ENCODE results near the gene OR1E1.
"Not testable (repeated sequence)": the region's sequence is repeated elsewhere in the genome, so short reads cannot be mapped to it uniquely, and the experiment has no call there.

OR1E1 gene

GRCh38 chr17:3398310-3398709 is at the start of gene OR1E1:
TSS of gene OR1E1 (minus strand) at chr17:3398410. CDS start at chr17:3398410, 0 bp downstream.
- Mint-ChIP-seq H3K36me3 (no peaks in the 10 kb centered on the region), H3K27ac (no peak within 1 kb of the TSS), H3K9me3 (no peaks in the 10 kb centered on the region), H3K4me1 (no peaks in the 10 kb centered on the region), H3K27me3 (peaks cover 7% of the 10 kb centered on the region), H3K4me3 (no peak within 1 kb of the TSS)
- ATAC-seq (ENCODE audit: low read depth) (no peak), DNase-seq (ENCODE audit: low spot score in 2 of 2) (no peak)

- no peak for ATAC-seq (ENCODE audit: low read depth)
- no peak for DNase-seq (ENCODE audit: low spot score in 2 of 2)
- Mint-ChIP-seq H3K36me3 (no peaks in the 10 kb centered on the region), H3K27ac (no peak overlapping the region), H3K9me3 (no peaks in the 10 kb centered on the region), H3K4me3 (no peak overlapping the region), H3K4me1 (peaks cover under 1% of the 10 kb centered on the region), H3K27me3 (peaks cover 7% of the 10 kb centered on the region)
Measured at GRCh38 chr17:3447625-3448024, 49.4 kb upstream of the OR1E1 start.

GRCh38 chr17:3440451-3440850 is 42.2 kb upstream of the OR1E1 start:
- H3K9me3 Mint-ChIP-seq, result no peaks in the 10 kb centered on the region
- no peak for ATAC-seq (ENCODE audit: low read depth)
- H3K4me3 Mint-ChIP-seq, result no peak overlapping the region
- no peaks in the 10 kb centered on the region for H3K36me3 Mint-ChIP-seq
- H3K27me3 Mint-ChIP-seq, result peaks cover 6% of the 10 kb centered on the region
- peaks cover 4% of the 10 kb centered on the region for H3K4me1 Mint-ChIP-seq
- DNase-seq (ENCODE audit: low spot score in 2 of 2), result no peak
- H3K27ac Mint-ChIP-seq, result no peak overlapping the region

GRCh38 chr17:3438368-3438767 is 40.2 kb upstream of the OR1E1 start:
- Mint-ChIP-seq H3K36me3 (no peaks in the 10 kb centered on the region), H3K4me3 (no peak overlapping the region), H3K4me1 (peaks cover 5% of the 10 kb centered on the region), H3K27ac (no peak overlapping the region), H3K9me3 (no peaks in the 10 kb centered on the region), H3K27me3 (peaks cover 9% of the 10 kb centered on the region)
- ATAC-seq (ENCODE audit: low read depth) (no peak), DNase-seq (ENCODE audit: low spot score in 2 of 2) (no peak)

GRCh38 chr17:3433741-3434140 is 35.5 kb upstream of the OR1E1 start, which contains the start of gene OR1E2:
TSS of gene OR1E2 (minus strand) at chr17:3433841. CDS start at chr17:3433841, 0 bp downstream.
- DNase-seq (ENCODE audit: low spot score in 2 of 2) (no peak), ATAC-seq (ENCODE audit: low read depth) (no peak)
- H3K36me3 Mint-ChIP-seq, result no peaks in the 10 kb centered on the region
- no peak within 1 kb of the TSS for H3K27ac Mint-ChIP-seq
- peaks cover 7% of the 10 kb centered on the region for H3K9me3 Mint-ChIP-seq
- peaks cover 12% of the 10 kb centered on the region for H3K27me3 Mint-ChIP-seq
- H3K4me1 Mint-ChIP-seq, result peaks cover 5% of the 10 kb centered on the region
- H3K4me3 Mint-ChIP-seq, result no peak within 1 kb of the TSS

GRCh38 chr17:3433215-3433614 is 35.0 kb upstream of the OR1E1 start:
- peaks cover 12% of the 10 kb centered on the region for H3K27me3 Mint-ChIP-seq
- not testable (repeated sequence) for H3K27ac Mint-ChIP-seq

GRCh38 chr17:3418222-3418621 is 20.0 kb upstream of the OR1E1 start:
- Mint-ChIP-seq H3K27me3 (peaks cover 14% of the 10 kb centered on the region), H3K36me3 (no peaks in the 10 kb centered on the region), H3K4me3 (no peak overlapping the region), H3K9me3 (peaks cover 4% of the 10 kb centered on the region), H3K27ac (no peak overlapping the region), H3K4me1 (no peaks in the 10 kb centered on the region)
- DNase-seq (ENCODE audit: low spot score in 2 of 2) (no peak), ATAC-seq (ENCODE audit: low read depth) (no peak)

More at GRCh38 chr17:3433215-3433614, 35.0 kb upstream of the OR1E1 start:
- peak; percentile 79 for ATAC-seq (ENCODE audit: low read depth)
- not testable (repeated sequence) for H3K36me3 Mint-ChIP-seq; H3K4me1 Mint-ChIP-seq; H3K4me3 Mint-ChIP-seq; H3K9me3 Mint-ChIP-seq; DNase-seq (ENCODE audit: low spot score in 2 of 2)

- H3K27ac Mint-ChIP-seq, result no peak overlapping the region
- H3K9me3 Mint-ChIP-seq, result peaks cover 4% of the 10 kb centered on the region
- H3K27me3 Mint-ChIP-seq, result peaks cover 12% of the 10 kb centered on the region
- no peak for ATAC-seq (ENCODE audit: low read depth)
- H3K36me3 Mint-ChIP-seq, result peaks cover 1% of the 10 kb centered on the region
- no peak for DNase-seq (ENCODE audit: low spot score in 2 of 2)
- H3K4me1 Mint-ChIP-seq, result peaks cover 5% of the 10 kb centered on the region
- H3K4me3 Mint-ChIP-seq, result no peak overlapping the region
Measured at GRCh38 chr17:3415610-3416009, 17.4 kb upstream of the OR1E1 start.

- H3K4me1 Mint-ChIP-seq; H3K27ac Mint-ChIP-seq; DNase-seq (ENCODE audit: low spot score in 2 of 2); H3K36me3 Mint-ChIP-seq; H3K4me3 Mint-ChIP-seq; H3K9me3 Mint-ChIP-seq; ATAC-seq (ENCODE audit: low read depth): not testable (repeated sequence)
- peaks cover 17% of the 10 kb centered on the region for H3K27me3 Mint-ChIP-seq
Measured at GRCh38 chr17:3412216-3412615, 14.0 kb upstream of the OR1E1 start.

GRCh38 chr17:3411070-3411469 is 12.9 kb upstream of the OR1E1 start, which contains the start of gene OR3A3:
TSS of gene OR3A3 (plus strand) at chr17:3411370.
- H3K4me1 Mint-ChIP-seq, result peaks cover 5% of the 10 kb centered on the region
- peaks cover 9% of the 10 kb centered on the region for H3K9me3 Mint-ChIP-seq
- ATAC-seq (ENCODE audit: low read depth) (no peak), DNase-seq (ENCODE audit: low spot score in 2 of 2) (no peak)
- H3K27me3 Mint-ChIP-seq, result peaks cover 17% of the 10 kb centered on the region
- H3K27ac Mint-ChIP-seq, result no peak within 1 kb of the TSS
- H3K4me3 Mint-ChIP-seq, result no peak within 1 kb of the TSS
- peaks cover 5% of the 10 kb centered on the region for H3K36me3 Mint-ChIP-seq

GRCh38 chr17:3403856-3404255 is 5.6 kb upstream of the OR1E1 start:
- not testable (repeated sequence) for DNase-seq (ENCODE audit: low spot score in 2 of 2); ATAC-seq (ENCODE audit: low read depth); H3K27me3 Mint-ChIP-seq; H3K27ac Mint-ChIP-seq; H3K4me1 Mint-ChIP-seq; H3K4me3 Mint-ChIP-seq; H3K36me3 Mint-ChIP-seq
- peaks cover 11% of the 10 kb centered on the region for H3K9me3 Mint-ChIP-seq

- no peak overlapping the region for H3K27ac Mint-ChIP-seq
- no peaks in the 10 kb centered on the region for H3K4me1 Mint-ChIP-seq
- H3K9me3 Mint-ChIP-seq, result peaks cover 5% of the 10 kb centered on the region
Measured at GRCh38 chr17:3401786-3402185, 3.6 kb upstream of the OR1E1 start.

GRCh38 chr17:3400055-3400454 is 1.8 kb upstream of the OR1E1 start:
- H3K4me1 Mint-ChIP-seq, result no peaks in the 10 kb centered on the region
- peaks cover 4% of the 10 kb centered on the region for H3K27me3 Mint-ChIP-seq
- peaks cover 2% of the 10 kb centered on the region for H3K9me3 Mint-ChIP-seq
- no peak overlapping the region for H3K27ac Mint-ChIP-seq
- no peak overlapping the region for H3K4me3 Mint-ChIP-seq
- no peaks in the 10 kb centered on the region for H3K36me3 Mint-ChIP-seq
- no peak for DNase-seq (ENCODE audit: low spot score in 2 of 2)
- no peak for ATAC-seq (ENCODE audit: low read depth)

More at GRCh38 chr17:3401786-3402185, 3.6 kb upstream of the OR1E1 start:
- DNase-seq (ENCODE audit: low spot score in 2 of 2), result no peak
- Mint-ChIP-seq H3K4me3 (no peak overlapping the region), H3K27me3 (peaks cover 3% of the 10 kb centered on the region), H3K36me3 (no peaks in the 10 kb centered on the region)
- ATAC-seq (ENCODE audit: low read depth), result no peak

- DNase-seq (ENCODE audit: low spot score in 2 of 2); H3K4me3 Mint-ChIP-seq; H3K27ac Mint-ChIP-seq; ATAC-seq (ENCODE audit: low read depth); H3K4me1 Mint-ChIP-seq; H3K27me3 Mint-ChIP-seq; H3K9me3 Mint-ChIP-seq; H3K36me3 Mint-ChIP-seq: not testable (repeated sequence)
Measured at GRCh38 chr17:3397801-3398200, 409 bp downstream of the OR1E1 start.

GRCh38 chr17:3389791-3390190 is 8.4 kb downstream of the OR1E1 start:
- DNase-seq (ENCODE audit: low spot score in 2 of 2) (no peak), ATAC-seq (ENCODE audit: low read depth) (no peak)
- H3K36me3 Mint-ChIP-seq, result no peaks in the 10 kb centered on the region
- H3K4me1 Mint-ChIP-seq, result no peaks in the 10 kb centered on the region
- H3K27me3 Mint-ChIP-seq, result peaks cover 18% of the 10 kb centered on the region
- no peak overlapping the region for H3K4me3 Mint-ChIP-seq
- H3K9me3 Mint-ChIP-seq, result peaks cover 4% of the 10 kb centered on the region
- no peak overlapping the region for H3K27ac Mint-ChIP-seq

Measured in memory B cell (primary cell).